M059J (cell line): Measurements from ENCODE around the gene SLC9C1. TPM values are rescaled to one million over a fixed set of nuclear protein-coding genes. Genes with fewer than 3 reads are reported as not detected.
A peak's percentile ranks its signal among the peaks of the same experiment; 100 is the strongest.

ENCODE experiments used
- DNase-seq: peaks from one replicate; pipeline ENCODE4 v3.0.0-alpha.2; 2012; ENCODE audit warnings: low read depth
- total RNA-seq: library from RNA; depleted of rRNA; stranded (reverse); fragments of >200 nt; shearing (Covaris generic); gene quantifications from 2 replicates; pipeline ENCODE4 v1.2.3, GENCODE V29; 2014; rRNA removed

The SLC9C1 gene
- not detected in 2 replicates for total RNA-seq

- DNase-seq: peak; percentile 83
Observed at GRCh38 chr3:112293368-112294321, at the start of gene SLC9C1. TSS of gene SLC9C1 (minus strand) at chr3:112294216. CDS start at chr3:112286791, 7,425 bp downstream.

- no peak for DNase-seq
Observed at GRCh38 chr3:112341386-112341785, 47.4 kb upstream of the SLC9C1 start.

GRCh38 chr3:112339609-112340008 lies 45.6 kb upstream of the SLC9C1 start:
- no peak for DNase-seq

GRCh38 chr3:112339134-112339533 lies 45.1 kb upstream of the SLC9C1 start:
- no peak for DNase-seq

- DNase-seq: no peak
Observed at GRCh38 chr3:112338727-112339056, 44.7 kb upstream of the SLC9C1 start.

- no peak for DNase-seq
Observed at GRCh38 chr3:112338021-112338726, 44.2 kb upstream of the SLC9C1 start.

- DNase-seq: no peak
Observed at GRCh38 chr3:112335434-112335781, 41.4 kb upstream of the SLC9C1 start.

- DNase-seq: no peak
Observed at GRCh38 chr3:112334691-112335433, 40.8 kb upstream of the SLC9C1 start.

GRCh38 chr3:112333381-112334317 lies 39.6 kb upstream of the SLC9C1 start:
- DNase-seq: no peak

GRCh38 chr3:112333002-112333380 lies 39.0 kb upstream of the SLC9C1 start, which contains the start of gene CD200:
TSS of gene CD200 (plus strand) at chr3:112333156. CDS start at chr3:112333213, 57 bp downstream.
- peak; percentile 46 for DNase-seq

GRCh38 chr3:112331851-112332250 lies 37.8 kb upstream of the SLC9C1 start:
- DNase-seq: no peak

GRCh38 chr3:112327371-112327951 lies 33.4 kb upstream of the SLC9C1 start:
- peak; percentile 72 for DNase-seq

GRCh38 chr3:112321867-112322652 lies 28.0 kb upstream of the SLC9C1 start:
- DNase-seq: no peak

- DNase-seq: no peak
Observed at GRCh38 chr3:112320691-112321090, 26.7 kb upstream of the SLC9C1 start.

GRCh38 chr3:112319516-112320276 lies 25.7 kb upstream of the SLC9C1 start:
- no peak for DNase-seq

GRCh38 chr3:112315791-112316190 lies 21.8 kb upstream of the SLC9C1 start:
- DNase-seq: peak; percentile 53

- DNase-seq: no peak
Observed at GRCh38 chr3:112314649-112315048, 20.6 kb upstream of the SLC9C1 start.

- peak; percentile 43 for DNase-seq
Observed at GRCh38 chr3:112308151-112308911, 14.3 kb upstream of the SLC9C1 start.
